Stimulated activated naive CD8-positive, alpha-beta T cell treated with anti-CD3 and anti-CD28 coated beads, Interleukin-15, amount 100 ng/mL, for 72 hours (primary cell): Measurements from ENCODE around the gene TAGLN.

ENCODE experiments used
- ATAC-seq: fragments of 150-1000 bp; cut with Tn5 transposase; 2 replicates; pipeline ENCODE4 v1.10.0; 2021; ENCODE audit warnings: mild to moderate bottlenecking, moderate library complexity
- DNase-seq, 2 donors: peaks; one replicate each; pipeline ENCODE4 v3.0.0; 2021 to 2022
- H3K27ac Mint-ChIP-seq, 2 donors: one replicate each; pipeline ENCODE4 v1.8.0; 2022; ENCODE audit warnings: mild to moderate bottlenecking in 2 of 2, mixed read lengths in 2 of 2, moderate library complexity in 2 of 2
- H3K27me3 Mint-ChIP-seq: one replicate; pipeline ENCODE4 v1.8.0; 2022; ENCODE audit warnings: mixed read lengths
- H3K4me1 Mint-ChIP-seq: one replicate; pipeline ENCODE4 v1.8.0; 2022; ENCODE audit warnings: mild to moderate bottlenecking, mixed read lengths
- H3K4me3 Mint-ChIP-seq, 2 donors: one replicate each; pipeline ENCODE4 v1.8.0; 2022; ENCODE audit warnings: mild to moderate bottlenecking in 2 of 2, mixed read lengths in 2 of 2, moderate library complexity in 1 of 2
- H3K9me3 Mint-ChIP-seq, 2 donors: one replicate each; pipeline ENCODE4 v1.8.0; 2022; ENCODE audit warnings: mixed read lengths in 2 of 2

TAGLN gene

GRCh38 chr11:117251506-117251905 lies 52.3 kb downstream of the TAGLN start:
- no peak overlapping the region for H3K4me3 Mint-ChIP-seq

GRCh38 chr11:117255966-117256365 lies 56.8 kb downstream of the TAGLN start:
- Mint-ChIP-seq H3K4me1 (no peaks in the 10 kb centered on the region), H3K9me3 (no peaks in the 10 kb centered on the region), H3K27ac (no peak overlapping the region), H3K27me3 (no peaks in the 10 kb centered on the region), H3K4me3 (no peak overlapping the region)
- ATAC-seq = no peak
- DNase-seq = no peak

More at GRCh38 chr11:117251506-117251905, 52.3 kb downstream of the TAGLN start:
- Mint-ChIP-seq H3K9me3 (no peaks in the 10 kb centered on the region), H3K27ac (peak overlapping the region in 1 of 2 donors; percentile 18), H3K27me3 (no peaks in the 10 kb centered on the region), H3K4me1 (no peaks in the 10 kb centered on the region)
- DNase-seq (no peak), ATAC-seq (no peak)

- no peak for ATAC-seq
Measured at GRCh38 chr11:117256573-117256972, 57.4 kb downstream of the TAGLN start.

More at GRCh38 chr11:117256573-117256972, 57.4 kb downstream of the TAGLN start:
- Mint-ChIP-seq H3K27me3 (no peaks in the 10 kb centered on the region), H3K4me1 (no peaks in the 10 kb centered on the region), H3K4me3 (no peak overlapping the region), H3K27ac (no peak overlapping the region), H3K9me3 (no peaks in the 10 kb centered on the region)
- no peak for DNase-seq
